GM20000 (cell line): ENCODE measurements around the gene IL36RN.

Source experiments
- DNase-seq: peaks from one replicate; pipeline ENCODE4 v3.0.0; 2012; ENCODE audit warnings: low spot score
- TF ChIP-seq, protein P1 (sequence below): IDR thresholded peaks from 2 replicates; pipeline ENCODE4 v1.5.1; 2012; ENCODE audit warnings: mild to moderate bottlenecking, control low read depth; ENCODE audit errors: extremely low read depth, missing control alignments

Gene IL36RN

DNA sequence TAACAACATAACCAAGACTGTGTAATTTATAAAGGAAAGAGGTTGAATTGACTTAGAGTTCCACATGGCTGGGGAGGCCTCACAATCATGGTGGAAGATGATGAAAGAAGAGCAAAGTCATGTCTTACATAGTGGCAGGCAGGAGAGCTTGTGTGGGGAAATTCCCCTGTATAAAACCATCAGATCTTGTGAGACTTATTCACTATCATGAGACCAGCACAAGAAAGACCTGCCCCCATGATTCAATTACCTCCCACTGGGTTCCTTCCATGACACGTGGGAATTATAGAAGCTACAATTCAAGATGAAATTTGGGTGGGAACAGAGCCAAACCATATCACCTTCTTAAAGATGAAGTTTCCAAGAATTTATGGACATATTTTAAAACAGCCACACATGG, 2.5 kb upstream of the IL36RN start:
- TF ChIP-seq, protein P1, sequence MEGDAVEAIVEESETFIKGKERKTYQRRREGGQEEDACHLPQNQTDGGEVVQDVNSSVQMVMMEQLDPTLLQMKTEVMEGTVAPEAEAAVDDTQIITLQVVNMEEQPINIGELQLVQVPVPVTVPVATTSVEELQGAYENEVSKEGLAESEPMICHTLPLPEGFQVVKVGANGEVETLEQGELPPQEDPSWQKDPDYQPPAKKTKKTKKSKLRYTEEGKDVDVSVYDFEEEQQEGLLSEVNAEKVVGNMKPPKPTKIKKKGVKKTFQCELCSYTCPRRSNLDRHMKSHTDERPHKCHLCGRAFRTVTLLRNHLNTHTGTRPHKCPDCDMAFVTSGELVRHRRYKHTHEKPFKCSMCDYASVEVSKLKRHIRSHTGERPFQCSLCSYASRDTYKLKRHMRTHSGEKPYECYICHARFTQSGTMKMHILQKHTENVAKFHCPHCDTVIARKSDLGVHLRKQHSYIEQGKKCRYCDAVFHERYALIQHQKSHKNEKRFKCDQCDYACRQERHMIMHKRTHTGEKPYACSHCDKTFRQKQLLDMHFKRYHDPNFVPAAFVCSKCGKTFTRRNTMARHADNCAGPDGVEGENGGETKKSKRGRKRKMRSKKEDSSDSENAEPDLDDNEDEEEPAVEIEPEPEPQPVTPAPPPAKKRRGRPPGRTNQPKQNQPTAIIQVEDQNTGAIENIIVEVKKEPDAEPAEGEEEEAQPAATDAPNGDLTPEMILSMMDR, result no peak
- DNase-seq, result no peak

DNA sequence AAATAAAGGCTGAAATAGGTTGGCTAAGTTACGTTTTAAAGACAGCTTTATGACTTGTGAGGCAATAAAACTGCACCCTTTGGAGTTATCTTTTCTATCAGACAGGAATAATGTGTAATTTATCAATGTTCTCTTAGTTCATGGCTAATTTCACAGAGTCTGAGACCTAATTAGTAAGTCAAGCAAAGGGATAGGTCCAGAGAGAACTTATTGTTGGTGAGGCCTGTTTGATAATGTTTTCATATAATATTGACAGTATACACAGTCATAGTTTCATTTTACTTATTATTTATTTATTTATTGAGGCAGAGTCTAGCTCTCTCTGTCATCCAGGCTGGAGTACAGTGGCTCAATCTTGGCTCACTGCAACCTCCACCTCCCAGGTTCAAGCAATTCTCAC, 1.9 kb upstream of the IL36RN start:
- DNase-seq, result no peak
- TF ChIP-seq, protein P1, result no peak

DNA sequence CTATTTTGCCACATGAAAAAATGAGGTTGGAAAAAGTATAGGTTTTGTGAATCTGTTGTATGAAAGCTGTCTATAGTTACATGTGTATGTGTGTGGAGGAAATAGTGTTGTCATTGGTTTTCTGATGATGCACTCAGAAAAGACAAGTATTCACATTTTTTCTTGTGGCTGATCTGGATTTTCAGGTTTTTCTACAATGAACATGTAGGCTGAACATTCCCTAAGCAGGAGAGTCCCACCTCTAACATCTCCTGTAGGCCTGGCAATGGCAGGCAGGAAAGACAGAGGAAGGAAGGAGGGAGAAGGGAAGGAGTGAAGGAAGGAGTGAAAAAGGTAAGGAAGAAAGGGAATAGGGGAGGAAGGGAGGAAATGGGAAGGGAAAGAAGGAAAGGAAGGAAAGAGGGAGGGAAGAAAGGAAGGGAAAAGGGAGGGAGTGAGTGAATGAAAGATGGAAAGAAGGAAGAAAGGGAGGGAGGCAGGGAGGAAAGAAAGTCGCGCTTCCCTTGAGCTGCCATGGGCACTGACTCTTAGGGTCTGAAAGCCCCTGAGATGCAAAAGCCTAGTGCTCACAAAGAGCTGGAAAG, 495 bp upstream of the IL36RN start:
- TF ChIP-seq, protein P1, result no peak
- DNase-seq, result no peak

DNA sequence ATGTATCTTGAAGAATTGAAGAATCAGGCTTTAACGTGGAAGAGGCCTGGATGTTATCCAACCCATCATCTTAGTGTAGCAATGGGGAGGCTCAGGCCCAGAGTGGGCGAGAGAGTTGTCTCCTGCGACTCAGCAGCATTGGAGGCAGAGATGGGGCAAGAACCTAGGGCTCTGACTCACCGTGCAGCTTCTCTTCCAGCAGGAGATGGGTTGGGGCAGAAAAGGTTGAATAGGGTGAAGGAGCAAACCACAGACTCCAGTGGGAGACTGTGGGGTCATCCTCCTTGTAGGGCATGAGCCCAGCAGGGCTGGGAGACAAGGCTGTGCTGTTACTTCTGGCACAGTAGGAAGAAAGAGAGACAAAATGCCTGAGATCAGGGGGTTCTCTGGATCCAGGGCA, 1.4 kb downstream of the IL36RN start:
- TF ChIP-seq, protein P1, result no peak
- no peak for DNase-seq

DNA sequence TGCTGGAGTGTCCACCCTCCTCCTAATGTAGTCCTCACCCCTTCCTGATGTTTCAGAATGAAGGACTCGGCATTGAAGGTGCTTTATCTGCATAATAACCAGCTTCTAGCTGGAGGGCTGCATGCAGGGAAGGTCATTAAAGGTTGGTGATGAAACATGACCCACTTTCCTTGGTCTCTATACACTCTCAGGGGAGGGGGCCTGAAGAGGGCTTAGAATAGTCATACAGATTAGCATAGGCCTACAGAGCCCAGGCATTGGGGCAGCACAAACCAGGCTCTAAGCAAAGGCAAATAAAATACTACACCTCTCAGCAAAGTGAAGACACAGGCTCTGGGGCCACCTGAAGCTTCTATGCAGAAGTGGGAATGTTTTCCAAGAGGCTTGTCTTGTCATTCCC, 1.8 kb downstream of the IL36RN start:
- DNase-seq, result no peak
- TF ChIP-seq, protein P1, result no peak

DNA sequence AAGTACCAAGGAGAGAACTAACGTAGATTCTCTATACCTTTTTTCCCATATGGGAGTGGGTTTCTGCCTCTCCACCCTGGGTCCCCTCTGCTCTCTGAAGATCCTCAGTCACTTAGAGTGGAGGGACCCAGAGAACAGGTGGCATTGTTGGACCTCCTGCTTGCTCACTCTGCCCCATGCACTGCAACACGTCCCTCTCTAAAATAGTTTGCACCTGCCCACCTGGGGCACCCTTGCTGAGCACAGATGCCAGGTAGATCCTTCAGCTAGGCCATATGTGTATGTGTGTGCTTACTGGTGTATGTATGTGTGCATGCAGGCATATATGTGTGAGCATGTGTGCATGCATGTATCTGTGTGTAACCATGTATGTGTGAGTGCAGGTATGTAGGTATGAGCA, 2.2 kb downstream of the IL36RN start:
- TF ChIP-seq, protein P1, result no peak
- DNase-seq, result no peak

DNA sequence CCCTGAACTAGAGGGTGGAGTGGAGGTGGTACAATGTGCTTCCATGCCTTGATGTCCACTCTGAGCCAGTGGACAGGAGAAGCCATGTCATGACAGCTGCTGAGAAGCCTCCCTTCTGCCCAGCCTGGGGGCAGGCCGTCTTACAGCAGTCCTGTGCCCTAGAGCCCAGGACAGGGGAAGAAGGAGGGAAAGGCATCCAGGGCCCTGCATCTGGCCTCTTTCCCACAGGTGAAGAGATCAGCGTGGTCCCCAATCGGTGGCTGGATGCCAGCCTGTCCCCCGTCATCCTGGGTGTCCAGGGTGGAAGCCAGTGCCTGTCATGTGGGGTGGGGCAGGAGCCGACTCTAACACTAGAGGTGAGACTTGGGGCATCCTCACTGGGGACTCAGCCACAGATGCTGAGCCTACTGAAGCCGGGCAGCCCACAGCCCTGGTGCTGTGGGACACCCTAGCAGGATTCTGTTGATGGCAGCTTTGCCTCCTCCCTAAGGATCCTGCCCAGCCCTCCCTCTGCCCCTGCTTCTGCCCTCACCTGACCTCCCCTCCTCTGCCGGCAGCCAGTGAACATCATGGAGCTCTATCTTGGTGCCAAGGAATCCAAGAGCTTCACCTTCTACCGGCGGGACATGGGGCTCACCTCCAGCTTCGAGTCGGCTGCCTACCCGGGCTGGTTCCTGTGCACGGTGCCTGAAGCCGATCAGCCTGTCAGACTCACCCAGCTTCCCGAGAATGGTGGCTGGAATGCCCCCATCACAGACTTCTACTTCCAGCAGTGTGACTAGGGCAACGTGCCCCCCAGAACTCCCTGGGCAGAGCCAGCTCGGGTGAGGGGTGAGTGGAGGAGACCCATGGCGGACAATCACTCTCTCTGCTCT, 3.1 kb downstream of the IL36RN start:
- no peak for DNase-seq
- TF ChIP-seq, protein P1, result no peak
